Upper lobe of left lung (tissue), 4 donors: ENCODE results near the gene VEPH1.

Experiments
- EP300 ChIP-seq, 4 donors: sonication (generic); formaldehyde crosslinking; IDR thresholded peaks; one replicate each; pipeline ENCODE4 v1.5.1; 2017; ENCODE audit warnings: antibody characterized with exemption in 4 of 4, control low read depth in 2 of 4
- POLR2A ChIP-seq, 4 donors: fragments of 450-650 bp; IDR thresholded peaks; one replicate each; pipeline ENCODE4 v1.5.1; 2016 to 2017; ENCODE audit warnings: antibody characterized with exemption in 4 of 4, mild to moderate bottlenecking in 2 of 4
- POLR2AphosphoS5 ChIP-seq, 2 donors: sonication (generic); formaldehyde crosslinking; IDR thresholded peaks; one replicate each; pipeline ENCODE4 v1.5.1; 2017; ENCODE audit warnings: antibody characterized with exemption in 2 of 2
- TF ChIP-seq, protein P1 (sequence below), 6 experiments: fragments of 450-650 bp in 4 of 6; fragments of 200-600 bp in 2 of 6; sonication (generic) in 2 of 6; IDR thresholded peaks; one replicate each; pipeline ENCODE4 v1.5.1; 2016 to 2019; ENCODE audit warnings: antibody characterized with exemption in 6 of 6

DNA sequence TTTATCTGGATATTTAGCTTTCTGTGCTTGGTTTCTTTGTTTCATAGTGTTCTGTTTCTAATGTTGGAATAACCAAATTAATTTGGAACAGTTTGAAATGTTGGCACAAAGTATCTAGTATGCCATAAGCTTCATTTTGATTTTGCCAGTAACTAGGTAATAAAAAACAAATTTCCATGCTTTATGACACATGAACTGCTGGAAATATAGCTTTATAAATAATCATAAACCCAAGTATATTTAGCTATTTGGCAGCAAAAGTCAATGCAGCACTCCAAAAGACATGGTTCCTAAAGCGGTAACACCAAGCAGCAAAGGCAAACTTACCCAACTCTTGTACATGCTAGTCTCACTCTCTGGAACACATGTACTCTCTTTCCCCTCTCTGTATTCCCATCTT lies 237.3 kb downstream of the VEPH1 start:
- TF ChIP-seq EP300 (IDR thresholded peaks at IDR 0.05) (no peak), POLR2A (IDR thresholded peaks at IDR 0.05) (no peak), POLR2AphosphoS5 (IDR thresholded peaks at IDR 0.05) (no peak)
- TF ChIP-seq, protein P1, sequence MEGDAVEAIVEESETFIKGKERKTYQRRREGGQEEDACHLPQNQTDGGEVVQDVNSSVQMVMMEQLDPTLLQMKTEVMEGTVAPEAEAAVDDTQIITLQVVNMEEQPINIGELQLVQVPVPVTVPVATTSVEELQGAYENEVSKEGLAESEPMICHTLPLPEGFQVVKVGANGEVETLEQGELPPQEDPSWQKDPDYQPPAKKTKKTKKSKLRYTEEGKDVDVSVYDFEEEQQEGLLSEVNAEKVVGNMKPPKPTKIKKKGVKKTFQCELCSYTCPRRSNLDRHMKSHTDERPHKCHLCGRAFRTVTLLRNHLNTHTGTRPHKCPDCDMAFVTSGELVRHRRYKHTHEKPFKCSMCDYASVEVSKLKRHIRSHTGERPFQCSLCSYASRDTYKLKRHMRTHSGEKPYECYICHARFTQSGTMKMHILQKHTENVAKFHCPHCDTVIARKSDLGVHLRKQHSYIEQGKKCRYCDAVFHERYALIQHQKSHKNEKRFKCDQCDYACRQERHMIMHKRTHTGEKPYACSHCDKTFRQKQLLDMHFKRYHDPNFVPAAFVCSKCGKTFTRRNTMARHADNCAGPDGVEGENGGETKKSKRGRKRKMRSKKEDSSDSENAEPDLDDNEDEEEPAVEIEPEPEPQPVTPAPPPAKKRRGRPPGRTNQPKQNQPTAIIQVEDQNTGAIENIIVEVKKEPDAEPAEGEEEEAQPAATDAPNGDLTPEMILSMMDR (IDR thresholded peaks at IDR 0.05): no peak
